Adrenal gland (tissue), 12 donors: Measurements from ENCODE around the gene METAP2. TPM values are rescaled to one million over a fixed set of nuclear protein-coding genes. Genes with fewer than 3 reads are reported as not detected.
A peak's percentile ranks its signal among the peaks of the same experiment; 100 is the strongest.
"Not testable (repeated sequence)": the region's sequence is repeated elsewhere in the genome, so short reads cannot be mapped to it uniquely, and the experiment has no call there.

Experiments used
- DNase-seq, 7 donors: peaks; one replicate each; pipeline ENCODE4 v3.0.0-alpha.2; 2019 to 2020
- H3K27ac ChIP-seq, 5 donors: fragments of 200-600 bp; sonication (generic) in 4 of 5; 1 replicate in 3 of 5; 2 replicates in 2 of 5; pipeline versions ENCODE4 v1.5.1 to v1.8.0; 2016 to 2020; ENCODE audit warnings: mild to moderate bottlenecking in 1 of 5
- H3K27me3 ChIP-seq: fragments of 200-600 bp; 2 replicates; pipeline ENCODE4 v1.8.0; 2021
- H3K36me3 ChIP-seq, 2 donors: fragments of 200-600 bp; replicated peaks in 1 of 2; 1 replicate in 1 of 2; 2 replicates in 1 of 2; pipeline versions ENCODE4 v1.5.1 to v1.8.0; 2018 to 2022
- H3K4me1 ChIP-seq, 2 donors: fragments of 200-600 bp; replicated peaks in 1 of 2; 1 replicate in 1 of 2; 2 replicates in 1 of 2; pipeline versions ENCODE4 v1.5.1 to v1.8.0; 2018 to 2021
- H3K4me3 ChIP-seq, 4 donors: fragments of 200-600 bp; sonication (generic) in 3 of 4; one replicate each; pipeline ENCODE4 v1.5.1; 2016 to 2018
- H3K9me3 ChIP-seq, 3 donors: fragments of 200-600 bp; sonication (generic) in 1 of 3; replicated peaks in 1 of 3; 1 replicate in 2 of 3; 2 replicates in 1 of 3; pipeline versions ENCODE4 v1.5.1 to v1.8.0; 2016 to 2021
- CTCF ChIP-seq, 6 experiments: fragments of 450-650 bp in 4 of 6; fragments of 200-600 bp in 2 of 6; sonication (generic) in 1 of 6; IDR thresholded peaks; 1 replicate in 5 of 6; 2 replicates in 1 of 6; pipeline versions ENCODE4 v1.5.1 to v1.8.0; 2016 to 2021; ENCODE audit warnings: antibody characterized with exemption in 6 of 6, mild to moderate bottlenecking in 2 of 6, moderate library complexity in 1 of 6
- POLR2A ChIP-seq, 2 donors: fragments of 450-650 bp; IDR thresholded peaks; one replicate each; pipeline ENCODE4 v1.6.1; 2017; ENCODE audit warnings: antibody characterized with exemption in 2 of 2, mild to moderate bottlenecking in 2 of 2, moderate library complexity in 1 of 2
- WGBS, 4 donors: extraction: QIAGEN DNeasy Blood & Tissue Kit in 2 of 4; methylation state at CpG; one replicate each; pipeline versions ENCODE4 v1.1.5 to v1.1.7; 2013 to 2017; 5-methylcytosine and 5-hydroxymethylcytosine counted together
- intact Hi-C, 2 donors: fragments of 100-400 bp; cut with DNase I; formaldehyde crosslinking; loops; one replicate each; pipeline versions ENCODE4 v1.14.1 to v1.15.0; 2022 to 2023
- polyA plus RNA-seq, 3 donors: library from polyadenylated mRNA; stranded (reverse); fragments of 200-250 nt in 2 of 3; fragments of 350-450 nt in 1 of 3; fragmentation: Illumina TruSeq in 1 of 3; extraction: RNeasy Lipid Tissue Mini Kit (QIAGEN cat#74804) in 1 of 3; gene quantifications; one replicate each; pipeline ENCODE4 v1.2.3, GENCODE V29; 2013 to 2014
- total RNA-seq, 9 donors: library from RNA; depleted of rRNA in 4 of 9; stranded (reverse); fragments of >200 nt in 4 of 9; fragments of 120-200 nt in 1 of 9; fragmentation: NEBNext Ultra II Directional in 1 of 9; extraction: Animal tissue kit (Norgen Biotek cat#: 25700) in 1 of 9; gene quantifications; one replicate each; pipeline versions ENCODE4 v1.1.0 to v1.2.4, GENCODE V29; 2013 to 2023
- donor health status: healthy with polysubstance abuse.
- donor health status: Bipolar disorder and iron deficiency.
- donor health status: DM: yes; HTN: yes; CAD: no.
- donor health status: DM: no; HTN: no; CAD: no.
- donor health status: DM: no; HTN: no; CAD: no.
- donor health status: DM: yes; HTN: yes; CAD: no.

Gene METAP2
- total and polyA plus RNA-seq, 12 donors: 43.2 to 142 (median 68.9) TPM

- WGBS, 4 donors: 92 to 100% (median 99%) methylated on average over 1 of the region's 1 CpG
- intact Hi-C loops: not testable (repeated sequence)
These were observed 20.1 kb upstream of the METAP2 start for GRCh38 chr12:95453881-95454280.

GRCh38 chr12:95454780-95455215, 19.2 kb upstream of the METAP2 start:
- H3K27me3 ChIP-seq, H3K36me3 ChIP-seq, H3K4me3 ChIP-seq, intact Hi-C loops: not testable (repeated sequence)
- peaks cover 0 to 12% (median 0%) of the 10 kb centered on the region in 3 donors for H3K9me3 ChIP-seq
- H3K27ac ChIP-seq: peak overlapping the region in 4 of 5 donors; percentile 42 to 84 (median 77)
- WGBS, 4 donors: 37 to 62% (median 47%) methylated on average over 5 to 6 of the region's 6 CpGs
- peak; percentile 63 to 94 (median 85) for DNase-seq
- H3K4me1 ChIP-seq: peaks cover 18 to 20% of the 10 kb centered on the region in 2 donors

More at GRCh38 chr12:95453881-95454280, 20.1 kb upstream of the METAP2 start:
- H3K36me3 ChIP-seq, H3K27me3 ChIP-seq, H3K4me3 ChIP-seq: not testable (repeated sequence)
- Histone ChIP-seq H3K27ac (peak overlapping the region in 3 of 5 donors; percentile 75 to 84 (median 79)), H3K9me3 (peaks cover 0 to 12% (median 0%) of the 10 kb centered on the region in 3 donors), H3K4me1 (peaks cover 18 to 20% of the 10 kb centered on the region in 2 donors)
- peak in 4 of 7 donors; percentile 21 to 53 (median 34) for DNase-seq

- H3K27ac ChIP-seq, H3K36me3 ChIP-seq, H3K27me3 ChIP-seq, H3K4me3 ChIP-seq, intact Hi-C loops, DNase-seq: not testable (repeated sequence)
- peaks cover 0 to 12% (median 0%) of the 10 kb centered on the region in 3 donors for H3K9me3 ChIP-seq
- H3K4me1 ChIP-seq: peaks cover 18 to 20% of the 10 kb centered on the region in 2 donors
- WGBS, 4 donors: 77 to 84% (median 82%) methylated on average over 7 to 8 of the region's 8 CpGs
These were observed 16.3 kb upstream of the METAP2 start for GRCh38 chr12:95457605-95458004.

GRCh38 chr12:95458761-95459160, 15.2 kb upstream of the METAP2 start:
- Histone ChIP-seq H3K4me1 (peaks cover 18 to 19% of the 10 kb centered on the region in 2 donors), H3K27me3 (no peaks in the 10 kb centered on the region), H3K36me3 (no peaks in the 10 kb centered on the region), H3K4me3 (no peak overlapping the region), H3K27ac (no peak overlapping the region), H3K9me3 (peaks cover 0 to 12% (median 0%) of the 10 kb centered on the region in 3 donors)
- no peak for TF ChIP-seq POLR2A (IDR thresholded peaks at IDR 0.05)
- intact Hi-C loops: no loop called here
- 52 to 71% (median 68%) methylated on average over 2 of the region's 2 CpGs for WGBS, 4 donors
- DNase-seq: no peak

- Histone ChIP-seq H3K4me3 (no peak overlapping the region), H3K9me3 (peaks cover 0 to 12% (median 0%) of the 10 kb centered on the region in 3 donors), H3K27ac (no peak overlapping the region), H3K36me3 (no peaks in the 10 kb centered on the region), H3K4me1 (peaks cover 14% of the 10 kb centered on the region in 2 donors), H3K27me3 (no peaks in the 10 kb centered on the region)
- DNase-seq: no peak
- TF ChIP-seq CTCF (IDR thresholded peaks at IDR 0.05) (no peak), POLR2A (IDR thresholded peaks at IDR 0.05) (no peak)
- intact Hi-C loops: no loop called here
- WGBS, 4 donors: 88 to 97% (median 91%) methylated on average over 3 of the region's 3 CpGs
These were observed 14.6 kb upstream of the METAP2 start for GRCh38 chr12:95459310-95459709.

- peak in 1 of 7 donors; percentile 11 for DNase-seq
- TF ChIP-seq CTCF (IDR thresholded peaks at IDR 0.05) (no peak), POLR2A (IDR thresholded peaks at IDR 0.05) (no peak)
- Histone ChIP-seq H3K36me3 (no peaks in the 10 kb centered on the region), H3K9me3 (peaks cover 0 to 12% (median 0%) of the 10 kb centered on the region in 3 donors), H3K4me1 (peaks cover 7 to 10% of the 10 kb centered on the region in 2 donors), H3K4me3 (no peak overlapping the region), H3K27me3 (no peaks in the 10 kb centered on the region), H3K27ac (no peak overlapping the region)
- intact Hi-C loops: no loop called here
- 86 to 97% (median 89%) methylated on average over 1 of the region's 1 CpG for WGBS, 4 donors
These were observed 13.8 kb upstream of the METAP2 start for GRCh38 chr12:95460105-95460504.
